Right lobe of liver (tissue), 6 donors: ENCODE results near the gene TMPRSS7. TPM values are rescaled to one million over a fixed set of nuclear protein-coding genes. Genes with fewer than 3 reads are reported as not detected.

Experiments used
- ATAC-seq, 4 donors: fragments of 200-7000 bp; cut with Tn5 transposase; one replicate each; pipeline ENCODE4 v1.9.1; 2020; ENCODE audit warnings: mild to moderate bottlenecking in 4 of 4, moderate library complexity in 4 of 4
- DNase-seq, 3 donors: peaks; one replicate each; pipeline ENCODE4 v3.0.0-alpha.2; 2020
- H3K27ac ChIP-seq, 3 donors: fragments of 200-600 bp; one replicate each; pipeline ENCODE4 v1.8.0; 2022
- H3K27me3 ChIP-seq, 2 donors: fragments of 200-600 bp; one replicate each; pipeline ENCODE4 v1.8.0; 2022
- H3K36me3 ChIP-seq, 4 donors: fragments of 200-600 bp; sonication (generic) in 1 of 4; one replicate each; pipeline versions ENCODE4 v1.5.1 to v1.8.0; 2017 to 2022; ENCODE audit warnings: control low read depth in 1 of 4
- H3K4me1 ChIP-seq, 4 donors: fragments of 200-600 bp; sonication (generic) in 1 of 4; one replicate each; pipeline versions ENCODE4 v1.5.1 to v1.8.0; 2017 to 2022; ENCODE audit warnings: control low read depth in 1 of 4
- H3K4me3 ChIP-seq, 3 donors: fragments of 200-600 bp; one replicate each; pipeline ENCODE4 v1.8.0; 2022
- H3K9me3 ChIP-seq, 4 donors: fragments of 200-600 bp; sonication (generic) in 1 of 4; one replicate each; pipeline versions ENCODE4 v1.5.1 to v1.8.0; 2017 to 2022; ENCODE audit warnings: control low read depth in 1 of 4
- CTCF ChIP-seq, 4 donors: fragments of 200-600 bp in 3 of 4; fragments of 450-650 bp in 1 of 4; IDR thresholded peaks; one replicate each; pipeline versions ENCODE4 v1.5.1 to v1.8.0; 2016 to 2022; ENCODE audit warnings: antibody characterized with exemption in 4 of 4, mild to moderate bottlenecking in 2 of 4
- POLR2A ChIP-seq: fragments of 450-650 bp; IDR thresholded peaks from one replicate; pipeline ENCODE4 v1.6.1; 2017; ENCODE audit warnings: antibody characterized with exemption, mild to moderate bottlenecking
- WGBS: methylation state at CpG from one replicate; pipeline ENCODE4 v1.1.6; 2018; ENCODE audit warnings: low coverage, low lambda C conversion rate; ENCODE audit not compliant: insufficient coverage; ENCODE audit errors: missing lambda C conversion rate; 5-methylcytosine and 5-hydroxymethylcytosine counted together
- intact Hi-C, 2 donors: fragments of 100-400 bp; cut with DNase I; formaldehyde crosslinking; loops; one replicate each; pipeline versions ENCODE4 v1.11.2 to v1.14.1; 2022
- total RNA-seq, 6 experiments: library from RNA; depleted of rRNA in 2 of 6; stranded (reverse); fragments of >200 nt in 2 of 6; fragmentation: NEBNext Ultra II Directional in 3 of 6; extraction: Animal tissue kit (Norgen Biotek cat#: 25700) in 3 of 6; gene quantifications; one replicate each; pipeline versions ENCODE4 v1.1.0 to v1.2.4, GENCODE V29; 2016 to 2023
- donor health status: DM: no; HTN: yes; CAD: no.
- donor health status: DM: no; HTN: no; CAD: no.
- donor health status: DM: no; HTN: no; CAD: no.
- donor health status: DM: no; HTN: yes; CAD: no.
- donor health status: DM: no; HTN: yes; CAD: no.

TMPRSS7 gene
- total RNA-seq, 6 experiments from 2014 or later: not detected

- Histone ChIP-seq H3K9me3 (no peaks in the 10 kb centered on the region), H3K27ac (no peak overlapping the region), H3K4me1 (no peaks in the 10 kb centered on the region), H3K36me3 (no peaks in the 10 kb centered on the region), H3K27me3 (no peaks in the 10 kb centered on the region), H3K4me3 (no peak overlapping the region)
- no peak for DNase-seq
- WGBS: 24% methylated on average over 2 of the region's 2 CpGs
- TF ChIP-seq POLR2A (no peak), CTCF (IDR thresholded peaks at IDR 0.05) (no peak)
- intact Hi-C loops: no loop called here
- ATAC-seq: no peak
Measured at GRCh38 chr3:112095731-112096130, 61.2 kb downstream of the TMPRSS7 start.

GRCh38 chr3:112096176-112096575 is 61.6 kb downstream of the TMPRSS7 start:
- intact Hi-C loops: no loop called here
- no peak overlapping the region for H3K27ac ChIP-seq
- no peak for ATAC-seq
- WGBS: 76% methylated on average over 2 of the region's 2 CpGs
- TF ChIP-seq POLR2A (no peak), CTCF (IDR thresholded peaks at IDR 0.05) (no peak)
- H3K4me1 ChIP-seq: no peaks in the 10 kb centered on the region
- no peak for DNase-seq
- H3K9me3 ChIP-seq: no peaks in the 10 kb centered on the region
- no peak overlapping the region for H3K4me3 ChIP-seq
- H3K27me3 ChIP-seq: no peaks in the 10 kb centered on the region
- no peaks in the 10 kb centered on the region for H3K36me3 ChIP-seq

GRCh38 chr3:112097378-112097777 is 62.8 kb downstream of the TMPRSS7 start:
- Histone ChIP-seq H3K4me3 (no peak overlapping the region), H3K27ac (no peak overlapping the region), H3K4me1 (no peaks in the 10 kb centered on the region), H3K9me3 (no peaks in the 10 kb centered on the region), H3K36me3 (no peaks in the 10 kb centered on the region), H3K27me3 (no peaks in the 10 kb centered on the region)
- 28% methylated on average over 4 of the region's 4 CpGs for WGBS
- ATAC-seq (peak; percentile 10 to 96 (median 38)), DNase-seq (no peak)
- TF ChIP-seq CTCF (IDR thresholded peaks at IDR 0.05) (no peak), POLR2A (no peak)
- intact Hi-C loops: no loop called here

GRCh38 chr3:112101916-112102315 is 67.4 kb downstream of the TMPRSS7 start:
- no peaks in the 10 kb centered on the region for H3K4me1 ChIP-seq
- H3K36me3 ChIP-seq: no peaks in the 10 kb centered on the region
- TF ChIP-seq POLR2A: no peak
- no peak overlapping the region for H3K27ac ChIP-seq
- DNase-seq: no peak
- H3K4me3 ChIP-seq: no peak overlapping the region
- 20% methylated on average over 1 of the region's 2 CpGs for WGBS
- H3K9me3 ChIP-seq: no peaks in the 10 kb centered on the region
- H3K27me3 ChIP-seq: no peaks in the 10 kb centered on the region
- no peak for ATAC-seq
- intact Hi-C loops: no loop called here

GRCh38 chr3:112104774-112105173 is 70.2 kb downstream of the TMPRSS7 start:
- ATAC-seq (no peak), DNase-seq (no peak)
- Histone ChIP-seq H3K4me3 (no peak overlapping the region), H3K4me1 (no peaks in the 10 kb centered on the region), H3K27me3 (no peaks in the 10 kb centered on the region), H3K27ac (no peak overlapping the region), H3K9me3 (no peaks in the 10 kb centered on the region), H3K36me3 (no peaks in the 10 kb centered on the region)
- no peak for TF ChIP-seq POLR2A
- no peak for TF ChIP-seq CTCF (IDR thresholded peaks at IDR 0.05)
- 69% methylated on average over 2 of the region's 2 CpGs for WGBS
- intact Hi-C loops: no loop called here
